Neural cell (in vitro differentiated cells): ENCODE measurements around the gene WDR33. TPM values are rescaled to one million over a fixed set of nuclear protein-coding genes. Genes with fewer than 3 reads are reported as not detected.

Source experiments
- H2AFZ ChIP-seq: fragments of 200-600, 300-800 bp; sonication (generic), shearing (Covaris generic); 2 replicates; pipeline ENCODE4 v1.6.0; 2014; ENCODE audit warnings: low read depth, mild to moderate bottlenecking, antibody characterized with exemption, low read length, moderate library complexity
- H3F3A ChIP-seq: fragments of 200-600 bp; shearing (Covaris generic); 2 replicates; pipeline ENCODE4 v1.6.1; 2016; ENCODE audit warnings: mild to moderate bottlenecking, moderate library complexity, mixed read lengths, antibody characterized with exemption, low read length; ENCODE audit not compliant: insufficient read depth, poor library complexity, severe bottlenecking
- H3K27ac ChIP-seq: fragments of 200-600, 300-800 bp; sonication (generic), shearing (Covaris generic); 2 replicates; pipeline ENCODE4 v1.5.1; 2014; ENCODE audit warnings: mild to moderate bottlenecking, low read length, moderate library complexity
- H3K27me3 ChIP-seq: fragments of 300-800, 200-600 bp; sonication (generic), shearing (Covaris generic); 2 replicates; pipeline ENCODE4 v1.6.0; 2014; ENCODE audit warnings: mild to moderate bottlenecking, low read depth, low read length, moderate library complexity; ENCODE audit not compliant: insufficient read depth
- H3K36me3 ChIP-seq: fragments of 300-800, 200-600 bp; sonication (generic), shearing (Covaris generic); 2 replicates; pipeline ENCODE4 v1.5.1; 2014; ENCODE audit warnings: mild to moderate bottlenecking, antibody characterized with exemption, low read length, moderate library complexity; ENCODE audit not compliant: insufficient read depth
- H3K4me2 ChIP-seq: fragments of 300-800, 200-600 bp; sonication (generic), shearing (Covaris generic); 2 replicates; pipeline ENCODE4 v1.6.0; 2014; ENCODE audit warnings: mild to moderate bottlenecking, low read length
- H3K4me3 ChIP-seq: fragments of 300-800, 200-600 bp; sonication (generic), shearing (Covaris generic); 2 replicates; pipeline ENCODE4 v1.5.1; 2014; ENCODE audit warnings: mild to moderate bottlenecking, low read length, moderate library complexity
- H3K79me2 ChIP-seq: fragments of 200-600 bp; shearing (Covaris generic); replicated peaks from 2 replicates; pipeline ENCODE4 v1.6.0; 2014; ENCODE audit warnings: mild to moderate bottlenecking, low read length, moderate library complexity; ENCODE audit not compliant: insufficient read depth
- H3K9ac ChIP-seq: fragments of 300-800, 200-600 bp; sonication (generic), shearing (Covaris generic); 2 replicates; pipeline ENCODE4 v1.6.1; 2016; ENCODE audit warnings: mild to moderate bottlenecking, low read length, mixed read lengths
- H3K9me2 ChIP-seq: fragments of 200-600 bp; shearing (Covaris generic); 2 replicates; pipeline ENCODE4 v1.6.1; 2016; ENCODE audit warnings: mild to moderate bottlenecking, low read length, mixed read lengths; ENCODE audit not compliant: insufficient read depth
- H3K9me3 ChIP-seq: fragments of 200-600, 300-800 bp; sonication (generic), shearing (Covaris generic); 2 replicates; pipeline ENCODE4 v1.6.1; 2016; ENCODE audit warnings: mild to moderate bottlenecking, mixed run types, low read length, moderate library complexity, mixed read lengths
- H4K20me1 ChIP-seq: fragments of 200-600 bp; shearing (Covaris generic); 2 replicates; pipeline ENCODE4 v1.6.1; 2016; ENCODE audit warnings: mild to moderate bottlenecking, mixed run types; ENCODE audit not compliant: insufficient read depth
- CTCF ChIP-seq: fragments of 450-650 bp; IDR thresholded peaks from 2 replicates; pipeline ENCODE4 v1.5.1; 2014; ENCODE audit warnings: antibody characterized with exemption, mild to moderate bottlenecking, moderate library complexity; ENCODE audit not compliant: poor library complexity, severe bottlenecking
- EP300 ChIP-seq: fragments of 450-650 bp; conservative IDR thresholded peaks from 2 replicates; pipeline ENCODE4 v1.6.1; 2014; ENCODE audit warnings: antibody characterized with exemption, mild to moderate bottlenecking, moderate library complexity; ENCODE audit not compliant: poor library complexity, severe bottlenecking
- EZH2 ChIP-seq: fragments of 200-600, 300-800 bp; shearing (Covaris generic), sonication (generic); IDR thresholded peaks from 2 replicates; pipeline ENCODE4 v1.6.1; 2014; ENCODE audit warnings: antibody characterized with exemption, low read length, borderline replicate concordance, mild to moderate bottlenecking; ENCODE audit not compliant: insufficient read depth, poor library complexity, severe bottlenecking
- MXI1 ChIP-seq: fragments of 450-650 bp; conservative IDR thresholded peaks from 2 replicates; pipeline ENCODE4 v1.6.1; 2014; ENCODE audit warnings: antibody characterized with exemption, mild to moderate bottlenecking; ENCODE audit not compliant: poor library complexity, severe bottlenecking
- POLR2AphosphoS5 ChIP-seq: IDR thresholded peaks from 2 replicates; pipeline ENCODE4 v1.6.1; 2012
- RAD21 ChIP-seq: fragments of 450-650 bp; conservative IDR thresholded peaks from 2 replicates; pipeline ENCODE4 v1.6.1; 2014; ENCODE audit warnings: antibody characterized with exemption, mild to moderate bottlenecking, moderate library complexity
- REST ChIP-seq: IDR thresholded peaks from 2 replicates; pipeline ENCODE4 v1.6.1; 2012; ENCODE audit warnings: borderline replicate concordance
- SMC3 ChIP-seq: fragments of 450-650 bp; conservative IDR thresholded peaks from 2 replicates; pipeline ENCODE4 v1.6.1; 2014; ENCODE audit warnings: antibody characterized with exemption, mild to moderate bottlenecking, moderate library complexity; ENCODE audit not compliant: poor library complexity
- TAF1 ChIP-seq: IDR thresholded peaks from 2 replicates; pipeline ENCODE4 v1.6.1; 2012; ENCODE audit warnings: low read depth
- polyA plus RNA-seq: library from polyadenylated mRNA; depleted of rRNA; stranded (reverse); fragments of >200 nt; gene quantifications from 2 replicates; pipeline ENCODE4 v1.2.3, GENCODE V29; 2014

The WDR33 gene
- polyA plus RNA-seq, 1 donor from 2014 or later, result 58.7 TPM

GRCh38 chr2:127719301-127720218, 91.4 kb downstream of the WDR33 start:
- Histone ChIP-seq H3K9me3 (no peaks in the 10 kb centered on the region), H3K27me3 (no peaks in the 10 kb centered on the region), H3K9ac (no peak overlapping the region), H2AFZ (no peak overlapping the region), H3K4me2 (no peak overlapping the region), H3K36me3 (peaks cover 6% of the 10 kb centered on the region), H4K20me1 (no peaks in the 10 kb centered on the region), H3K27ac (no peak overlapping the region), H3F3A (no peaks in the 10 kb centered on the region), H3K9me2 (no peaks in the 10 kb centered on the region), H3K4me3 (no peak overlapping the region), H3K79me2 (no peaks in the 10 kb centered on the region)
- TF ChIP-seq EZH2 (no peak), SMC3 (no peak), POLR2AphosphoS5 (no peak), TAF1 (no peak), MXI1 (no peak), EP300 (no peak), REST (no peak), RAD21 (no peak), CTCF (no peak)

- H3F3A ChIP-seq, result no peaks in the 10 kb centered on the region
- no peak overlapping the region for H2AFZ ChIP-seq
- H4K20me1 ChIP-seq, result no peaks in the 10 kb centered on the region
- H3K9me3 ChIP-seq, result no peaks in the 10 kb centered on the region
- H3K79me2 ChIP-seq, result no peaks in the 10 kb centered on the region
- no peak for TF ChIP-seq SMC3
- no peak for TF ChIP-seq EP300
- TF ChIP-seq POLR2AphosphoS5, result no peak
- no peak for TF ChIP-seq EZH2
- no peak for TF ChIP-seq RAD21
- no peak for TF ChIP-seq CTCF
- no peak for TF ChIP-seq REST
- no peak for TF ChIP-seq TAF1
- TF ChIP-seq MXI1, result no peak
- H3K36me3 ChIP-seq, result peaks cover 6% of the 10 kb centered on the region
- no peaks in the 10 kb centered on the region for H3K27me3 ChIP-seq
- no peak overlapping the region for H3K4me2 ChIP-seq
- H3K9ac ChIP-seq, result no peak overlapping the region
- no peaks in the 10 kb centered on the region for H3K9me2 ChIP-seq
- no peak overlapping the region for H3K27ac ChIP-seq
- H3K4me3 ChIP-seq, result no peak overlapping the region
Observed at GRCh38 chr2:127718271-127718670, 92.7 kb downstream of the WDR33 start.
